ENCODE results near the gene IL22RA2. TPM values are rescaled to one million over a fixed set of nuclear protein-coding genes. Genes with fewer than 3 reads are reported as not detected.

IL22RA2 gene
- total RNA-seq, 4 donors from 2014 or later, result not detected

- Histone ChIP-seq H3K9me3 (no peaks in the 10 kb centered on the region), H3K4me1 (no peaks in the 10 kb centered on the region), H3K36me3 (no peaks in the 10 kb centered on the region), H3K27me3 (no peaks in the 10 kb centered on the region), H3K4me3 (no peak overlapping the region), H3K27ac (peak overlapping the region in 2 of 4 donors; percentile 8 to 52)
- no peak for DNase-seq
- in situ Hi-C loops (cut with MboI; ENCODE audit: low sequenced_read_pairs in 4 of 4) (no loop called here), intact Hi-C loops (cut with DNase I; ENCODE audit: low total_unique reads) (no loop called here)
- ATAC-seq, result no peak
- TF ChIP-seq POLR2A (IDR thresholded peaks at IDR 0.05), result no peak
- no peak for TF ChIP-seq CTCF (IDR thresholded peaks at IDR 0.05 in 4 of 5, conservative IDR thresholded peaks at IDR 0.05 in 1 of 5)
These were observed 67.3 kb downstream of the IL22RA2 start for GRCh38 chr6:137106183-137106582.

- Histone ChIP-seq H3K9me3 (no peaks in the 10 kb centered on the region), H3K4me3 (no peak overlapping the region), H3K27me3 (no peaks in the 10 kb centered on the region), H3K27ac (peak overlapping the region in 3 of 4 donors; percentile 4 to 52 (median 27)), H3K4me1 (no peaks in the 10 kb centered on the region), H3K36me3 (no peaks in the 10 kb centered on the region)
- in situ Hi-C loops (cut with MboI; ENCODE audit: low sequenced_read_pairs in 4 of 4) (no loop called here), intact Hi-C loops (cut with DNase I; ENCODE audit: low total_unique reads) (no loop called here)
- TF ChIP-seq POLR2A (IDR thresholded peaks at IDR 0.05) (no peak), CTCF (IDR thresholded peaks at IDR 0.05 in 4 of 5, conservative IDR thresholded peaks at IDR 0.05 in 1 of 5) (no peak)
- peak in 1 of 2 donors; percentile 33 for ATAC-seq
- no peak for DNase-seq
These were observed 68.1 kb downstream of the IL22RA2 start for GRCh38 chr6:137105375-137105774.

- H3K9me3 ChIP-seq, result no peaks in the 10 kb centered on the region
These were observed 68.5 kb downstream of the IL22RA2 start for GRCh38 chr6:137104926-137105325.

GRCh38 chr6:137102851-137103492 is 70.5 kb downstream of the IL22RA2 start:
- no peak overlapping the region for H3K4me3 ChIP-seq
- DNase-seq, result no peak
- H3K27ac ChIP-seq, result no peak overlapping the region
- no peaks in the 10 kb centered on the region for H3K27me3 ChIP-seq
- no peaks in the 10 kb centered on the region for H3K9me3 ChIP-seq
- in situ Hi-C loops (cut with MboI; ENCODE audit: low sequenced_read_pairs in 4 of 4) (no loop called here), intact Hi-C loops (cut with DNase I; ENCODE audit: low total_unique reads) (no loop called here)
- H3K36me3 ChIP-seq, result no peaks in the 10 kb centered on the region
- no peak for ATAC-seq
- no peak for TF ChIP-seq POLR2A (IDR thresholded peaks at IDR 0.05)
- TF ChIP-seq CTCF (IDR thresholded peaks at IDR 0.05 in 4 of 5, conservative IDR thresholded peaks at IDR 0.05 in 1 of 5), result no peak
- no peaks in the 10 kb centered on the region for H3K4me1 ChIP-seq

More at GRCh38 chr6:137104926-137105325, 68.5 kb downstream of the IL22RA2 start:
- no peak for ATAC-seq
- intact Hi-C loops (cut with DNase I; ENCODE audit: low total_unique reads), result no loop called here
- H3K4me1 ChIP-seq, result no peaks in the 10 kb centered on the region
- in situ Hi-C loops (cut with MboI; ENCODE audit: low sequenced_read_pairs in 4 of 4), result no loop called here
- H3K27ac ChIP-seq, result peak overlapping the region in 3 of 4 donors; percentile 4 to 52 (median 27)
- TF ChIP-seq CTCF (IDR thresholded peaks at IDR 0.05 in 4 of 5, conservative IDR thresholded peaks at IDR 0.05 in 1 of 5) (no peak), POLR2A (IDR thresholded peaks at IDR 0.05) (no peak)
- H3K36me3 ChIP-seq, result no peaks in the 10 kb centered on the region
- H3K27me3 ChIP-seq, result no peaks in the 10 kb centered on the region
- DNase-seq, result no peak
- no peak overlapping the region for H3K4me3 ChIP-seq

All from gastrocnemius medialis (tissue), 4 donors.